Colonic mucosa (tissue), 4 donors: ENCODE results near the gene LOXL3. TPM values are rescaled to one million over a fixed set of nuclear protein-coding genes. Genes with fewer than 3 reads are reported as not detected.

Source experiments
- DNase-seq: peaks from one replicate; pipeline ENCODE4 v3.0.0-alpha.2; 2020
- H3K27ac ChIP-seq: fragments of 200-600 bp; one replicate; pipeline ENCODE4 v1.8.0; 2021
- H3K27me3 ChIP-seq: fragments of 200-600 bp; one replicate; pipeline ENCODE4 v1.8.0; 2021
- H3K36me3 ChIP-seq: fragments of 200-600 bp; one replicate; pipeline ENCODE4 v1.8.0; 2021
- H3K4me1 ChIP-seq: fragments of 200-600 bp; one replicate; pipeline ENCODE4 v1.8.0; 2021; ENCODE audit warnings: mild to moderate bottlenecking
- H3K4me3 ChIP-seq: fragments of 200-600 bp; one replicate; pipeline ENCODE4 v1.8.0; 2021
- H3K9ac ChIP-seq, 2 donors: one replicate each; pipeline ENCODE4 v1.7.0; 2013; ENCODE audit warnings: control low read depth in 2 of 2, low read depth in 2 of 2, low read length in 2 of 2
- H3K9me3 ChIP-seq: fragments of 200-600 bp; one replicate; pipeline ENCODE4 v1.8.0; 2021
- CTCF ChIP-seq: fragments of 200-600 bp; IDR thresholded peaks from one replicate; pipeline ENCODE4 v1.8.0; 2022; ENCODE audit warnings: antibody characterized with exemption, mild to moderate bottlenecking
- intact Hi-C: fragments of 100-400 bp; cut with DNase I; formaldehyde crosslinking; loops from one replicate; pipeline ENCODE4 v1.14.1; 2022
- total RNA-seq, 2 donors: library from RNA; stranded (reverse); fragmentation: NEBNext Ultra II Directional in 1 of 2; extraction: Animal tissue kit (Norgen Biotek cat#: 25700) in 1 of 2; gene quantifications; one replicate each; pipeline ENCODE4 v1.2.1, GENCODE V29; 2021
- donor health status: healthy.
- donor health status: DM: no; HTN: no; CAD: no.
- donor health status: DM: no; HTN: no; CAD: no.

LOXL3 gene
- total RNA-seq, 2 donors from 2014 or later = 2.9 to 4.7 TPM

GRCh38 chr2:74527741-74528140, 26.0 kb downstream of the LOXL3 start:
- no peak overlapping the region for H3K4me3 ChIP-seq
- no peaks in the 10 kb centered on the region for H3K4me1 ChIP-seq
- no peak for DNase-seq
- H3K9ac ChIP-seq = peak overlapping the region in 1 of 2 donors; percentile 93
- no peak for TF ChIP-seq CTCF
- intact Hi-C loops = no loop called here
- no peaks in the 10 kb centered on the region for H3K27me3 ChIP-seq
- no peaks in the 10 kb centered on the region for H3K9me3 ChIP-seq
- H3K36me3 ChIP-seq = peaks cover 9% of the 10 kb centered on the region
- H3K27ac ChIP-seq = no peak overlapping the region

- Histone ChIP-seq H3K4me3 (no peak overlapping the region), H3K4me1 (no peaks in the 10 kb centered on the region), H3K9ac (no peak overlapping the region), H3K27me3 (no peaks in the 10 kb centered on the region), H3K36me3 (peaks cover 9% of the 10 kb centered on the region), H3K9me3 (no peaks in the 10 kb centered on the region), H3K27ac (no peak overlapping the region)
- TF ChIP-seq CTCF = no peak
- intact Hi-C loops = no loop called here
- no peak for DNase-seq
Observed at GRCh38 chr2:74526649-74527230, 27.0 kb downstream of the LOXL3 start.

DNA sequence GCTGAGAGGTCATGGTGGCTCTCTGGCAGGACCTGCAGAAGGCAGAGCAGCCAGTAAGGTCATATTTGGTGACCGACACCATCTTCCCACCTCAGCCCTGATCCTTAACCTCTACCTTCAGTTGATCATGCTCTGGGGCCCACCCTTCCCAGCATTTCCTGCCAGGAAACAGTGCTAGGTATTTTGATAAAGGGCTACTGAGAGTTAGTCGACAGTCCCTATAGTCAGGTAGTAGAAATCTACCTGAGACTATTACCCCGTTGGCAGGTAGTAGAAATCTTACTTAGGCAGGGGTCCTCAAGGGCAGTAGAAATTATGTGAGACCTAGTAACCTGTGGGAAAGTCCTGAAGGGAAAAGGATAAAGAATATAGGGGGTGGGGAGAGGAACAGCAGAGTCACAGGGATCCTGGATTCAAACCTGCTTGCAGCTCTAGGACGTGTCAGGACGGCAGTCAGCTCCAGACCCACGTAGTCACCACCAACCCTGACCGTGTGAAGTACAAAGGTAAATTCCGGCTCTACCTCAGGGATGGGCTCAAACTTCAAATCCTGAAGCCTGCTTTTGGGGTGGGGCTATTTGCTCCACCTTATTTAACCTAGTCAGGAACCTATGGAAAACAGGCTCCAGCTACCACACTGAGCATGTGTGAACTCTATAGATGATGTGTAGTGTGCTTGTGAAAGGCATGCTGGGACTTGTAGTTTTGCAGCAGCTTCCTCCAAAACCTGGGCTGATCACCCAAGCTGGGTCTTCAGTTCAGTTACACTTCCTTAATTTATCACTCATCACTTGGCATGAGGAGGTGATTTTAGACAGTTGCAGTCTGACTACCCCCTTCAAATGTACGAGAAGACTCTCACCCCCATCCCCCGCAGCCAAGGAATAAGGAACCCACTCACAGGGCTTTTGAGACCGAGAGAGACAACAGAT, 27.8 kb downstream of the LOXL3 start, which contains the start of gene DQX1:
TSS of gene DQX1 (minus strand) at position 515 of the 932 bp plus-strand sequence. CDS start at position 13, 502 bp downstream.
- DNase-seq = peak; percentile 87
- Histone ChIP-seq H3K9me3 (no peaks in the 10 kb centered on the region), H3K4me3 (peak within 1 kb of the TSS; percentile 16), H3K9ac (peak within 1 kb of the TSS in 1 of 2 donors; percentile 80), H3K27ac (no peak within 1 kb of the TSS), H3K4me1 (no peaks in the 10 kb centered on the region), H3K36me3 (peaks cover 9% of the 10 kb centered on the region), H3K27me3 (no peaks in the 10 kb centered on the region)
- intact Hi-C loops = no loop called here
- TF ChIP-seq CTCF = no peak

GRCh38 chr2:74524955-74525716, 28.6 kb downstream of the LOXL3 start:
- peak overlapping the region in 1 of 2 donors; percentile 80 for H3K9ac ChIP-seq
- H3K4me3 ChIP-seq = peak overlapping the region; percentile 16
- peaks cover 9% of the 10 kb centered on the region for H3K36me3 ChIP-seq
- H3K27me3 ChIP-seq = no peaks in the 10 kb centered on the region
- DNase-seq = no peak
- intact Hi-C loops = no loop called here
- no peaks in the 10 kb centered on the region for H3K4me1 ChIP-seq
- no peaks in the 10 kb centered on the region for H3K9me3 ChIP-seq
- H3K27ac ChIP-seq = no peak overlapping the region
- no peak for TF ChIP-seq CTCF

DNA sequence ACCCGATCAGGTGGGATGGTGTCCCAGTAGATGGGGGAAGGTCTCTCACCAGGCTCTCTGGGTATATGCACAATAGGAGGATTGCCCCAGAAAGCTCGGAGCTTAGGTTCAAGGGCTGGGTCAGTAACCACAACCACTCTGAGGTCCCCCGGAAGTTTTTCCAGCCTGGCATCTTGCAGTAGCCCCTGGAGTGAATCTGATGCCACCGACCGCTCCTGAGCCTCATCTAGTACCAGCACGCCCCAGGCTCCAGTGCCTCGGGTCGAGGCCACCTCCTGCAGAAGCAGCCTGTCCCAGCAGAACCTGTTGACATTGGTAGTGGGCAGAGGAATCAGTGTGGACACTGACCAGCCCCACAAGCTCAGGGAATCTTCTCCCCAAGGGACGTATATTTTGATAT, 29.7 kb downstream of the LOXL3 start:
- Histone ChIP-seq H3K36me3 (peaks cover 9% of the 10 kb centered on the region), H3K27me3 (no peaks in the 10 kb centered on the region), H3K27ac (no peak overlapping the region), H3K9me3 (no peaks in the 10 kb centered on the region), H3K9ac (no peak overlapping the region), H3K4me3 (no peak overlapping the region), H3K4me1 (no peaks in the 10 kb centered on the region)
- intact Hi-C loops = no loop called here
- no peak for TF ChIP-seq CTCF
- no peak for DNase-seq
